ENCODE measurements around the gene SERINC2.
"Not testable (repeated sequence)": the region's sequence is repeated elsewhere in the genome, so short reads cannot be mapped to it uniquely, and the experiment has no call there.

GRCh38 chr1:31431351-31432257 is 18.6 kb downstream of the SERINC2 start:
- TF ChIP-seq CTCF (optimal IDR thresholded peaks at IDR 0.05 in 1 of 3, IDR thresholded peaks at IDR 0.05 in 1 of 3, conservative IDR thresholded peaks at IDR 0.05 in 1 of 3; ENCODE audit: extremely low read depth in 1 of 3, insufficient read depth in 2 of 3, low read length in 3 of 3); EZH2 (IDR thresholded peaks at IDR 0.05; ENCODE audit: low read length): not testable (repeated sequence)
